IgD-negative memory B cell (primary cell): ENCODE measurements around the gene IL6ST. TPM values are rescaled to one million over a fixed set of nuclear protein-coding genes. Genes with fewer than 3 reads are reported as not detected.
"Not testable (repeated sequence)": the region's sequence is repeated elsewhere in the genome, so short reads cannot be mapped to it uniquely, and the experiment has no call there.

Source experiments
- H3K27ac Mint-ChIP-seq, 3 donors: one replicate each; pipeline ENCODE4 v1.8.0; 2020 to 2022; ENCODE audit warnings: mild to moderate bottlenecking in 3 of 3, mixed read lengths in 3 of 3, moderate library complexity in 1 of 3
- H3K27me3 Mint-ChIP-seq: one replicate; pipeline ENCODE4 v1.8.0; 2021; ENCODE audit warnings: mixed read lengths
- H3K36me3 Mint-ChIP-seq: one replicate; pipeline ENCODE4 v1.8.0; 2020; ENCODE audit warnings: mild to moderate bottlenecking, mixed read lengths
- H3K4me1 Mint-ChIP-seq, 3 donors: one replicate each; pipeline ENCODE4 v1.8.0; 2020 to 2022; ENCODE audit warnings: mixed read lengths in 3 of 3, mild to moderate bottlenecking in 1 of 3
- H3K4me3 Mint-ChIP-seq, 4 donors: one replicate each; pipeline ENCODE4 v1.8.0; 2020 to 2022; ENCODE audit warnings: mild to moderate bottlenecking in 4 of 4, mixed read lengths in 4 of 4, moderate library complexity in 3 of 4
- H3K9me3 Mint-ChIP-seq, 3 donors: one replicate each; pipeline ENCODE4 v1.8.0; 2020 to 2021; ENCODE audit warnings: mixed read lengths in 3 of 3, mild to moderate bottlenecking in 1 of 3
- polyA plus RNA-seq: library from polyadenylated mRNA; unstranded; fragments of 300-500 nt; fragmentation: Illumina TruSeq; gene quantifications from one replicate; pipeline ENCODE4 v1.2.3, GENCODE V29; 2021

The IL6ST gene
- polyA plus RNA-seq, 1 donor from 2014 or later: 4.9 TPM

DNA sequence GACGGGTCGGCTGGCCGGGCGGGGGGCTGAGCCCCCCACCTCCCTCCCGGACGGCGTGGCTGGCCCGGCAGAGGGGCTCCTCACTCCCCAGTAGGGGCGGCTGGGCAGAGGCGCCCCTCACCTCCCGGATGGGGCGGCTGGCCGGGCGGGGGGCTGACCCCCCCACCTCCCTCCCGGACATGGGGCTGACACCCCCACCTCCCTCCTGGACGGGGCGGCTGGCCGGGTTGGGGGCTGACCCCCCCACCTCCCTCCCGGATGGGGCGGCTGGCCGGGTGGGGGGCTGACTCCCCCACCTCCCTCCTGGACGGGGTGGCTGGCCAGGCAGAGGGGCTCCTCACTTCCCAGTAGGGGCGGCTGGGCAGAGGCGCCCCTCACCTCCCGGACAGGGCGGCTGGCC is 19.9 kb upstream of the IL6ST start:
- H3K36me3 Mint-ChIP-seq, H3K27ac Mint-ChIP-seq, H3K4me3 Mint-ChIP-seq, H3K9me3 Mint-ChIP-seq, H3K4me1 Mint-ChIP-seq, H3K27me3 Mint-ChIP-seq: not testable (repeated sequence)

DNA sequence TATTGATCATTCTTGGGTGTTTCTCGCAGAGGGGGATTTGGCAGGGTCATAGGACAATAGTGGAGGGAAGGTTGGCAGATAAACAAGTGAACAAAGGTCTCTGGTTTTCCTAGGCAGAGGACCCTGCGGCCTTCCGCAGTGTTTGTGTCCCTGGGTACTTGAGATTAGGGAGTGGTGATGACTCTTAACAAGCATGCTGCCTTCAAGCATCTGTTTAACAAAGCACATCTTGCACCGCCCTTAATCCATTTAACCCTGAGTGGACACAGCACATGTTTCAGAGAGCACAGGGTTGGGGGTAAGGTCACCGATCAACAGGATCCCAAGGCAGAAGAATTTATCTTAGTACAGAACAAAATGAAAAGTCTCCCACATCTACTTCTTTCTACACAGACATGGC is 19.2 kb upstream of the IL6ST start:
- not testable (repeated sequence) for H3K9me3 Mint-ChIP-seq, H3K4me1 Mint-ChIP-seq, H3K36me3 Mint-ChIP-seq, H3K27ac Mint-ChIP-seq, H3K4me3 Mint-ChIP-seq, H3K27me3 Mint-ChIP-seq

DNA sequence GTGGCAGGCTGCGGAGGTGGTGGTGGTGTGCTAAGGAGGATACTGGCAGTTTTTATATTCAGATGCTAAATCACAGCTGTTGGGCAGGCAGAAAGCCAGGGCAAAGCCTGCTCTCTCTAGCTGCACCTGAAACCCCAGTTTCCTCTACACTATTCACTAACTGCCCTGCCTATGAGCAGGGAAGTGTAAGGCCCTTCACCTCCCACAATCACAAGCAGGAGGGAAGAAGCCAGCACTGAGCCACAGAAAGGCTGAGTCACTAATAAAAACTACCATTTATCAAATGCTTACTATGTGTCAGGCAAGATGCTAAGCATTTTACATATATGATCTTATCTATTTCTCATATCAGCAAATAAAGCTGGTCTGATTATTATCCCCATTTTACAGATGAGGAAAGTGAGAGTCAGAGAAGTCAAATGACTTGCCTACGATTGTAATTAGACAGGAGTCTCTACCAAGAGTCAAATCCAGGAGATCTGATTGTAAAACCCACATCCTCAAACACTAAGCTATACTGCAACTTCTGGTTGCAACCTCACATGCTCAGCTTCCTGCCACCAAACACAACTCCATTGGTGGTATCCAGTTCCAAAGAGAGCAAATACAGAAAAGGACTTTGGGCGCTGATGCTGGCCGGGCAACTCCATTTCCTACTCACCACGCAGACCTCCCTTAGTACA is 17.7 kb upstream of the IL6ST start:
- Mint-ChIP-seq H3K4me1 (peaks cover 0 to 2% (median 0%) of the 10 kb centered on the region in 3 donors), H3K27me3 (peaks cover 2% of the 10 kb centered on the region), H3K4me3 (no peak overlapping the region), H3K36me3 (no peaks in the 10 kb centered on the region), H3K27ac (no peak overlapping the region), H3K9me3 (peaks cover 2 to 4% (median 4%) of the 10 kb centered on the region in 3 donors)

DNA sequence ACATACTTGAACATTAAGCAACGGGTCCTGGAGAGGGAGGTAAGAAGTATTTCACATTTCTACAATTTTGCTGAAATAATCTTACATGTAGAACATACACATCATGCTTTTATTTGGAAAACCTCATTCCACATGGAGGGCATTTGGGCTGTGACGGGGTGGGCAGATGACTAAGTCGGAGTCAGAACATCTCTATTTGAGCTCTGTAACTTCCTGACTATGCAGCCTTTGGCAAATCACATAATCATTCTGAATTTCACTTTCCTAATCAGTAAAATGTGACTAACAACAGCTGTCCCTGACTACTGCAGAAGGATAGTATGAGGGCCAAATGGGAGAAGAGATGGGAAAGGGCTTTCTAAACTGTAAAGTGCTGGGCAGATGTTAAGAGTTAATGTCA is 17.1 kb upstream of the IL6ST start:
- no peak overlapping the region for H3K27ac Mint-ChIP-seq
- H3K4me1 Mint-ChIP-seq: peaks cover 0 to 2% (median 0%) of the 10 kb centered on the region in 3 donors
- peaks cover 2 to 4% (median 4%) of the 10 kb centered on the region in 3 donors for H3K9me3 Mint-ChIP-seq
- H3K27me3 Mint-ChIP-seq: peaks cover 2% of the 10 kb centered on the region
- H3K36me3 Mint-ChIP-seq: no peaks in the 10 kb centered on the region
- H3K4me3 Mint-ChIP-seq: peak overlapping the region in 1 of 4 donors; percentile 29

DNA sequence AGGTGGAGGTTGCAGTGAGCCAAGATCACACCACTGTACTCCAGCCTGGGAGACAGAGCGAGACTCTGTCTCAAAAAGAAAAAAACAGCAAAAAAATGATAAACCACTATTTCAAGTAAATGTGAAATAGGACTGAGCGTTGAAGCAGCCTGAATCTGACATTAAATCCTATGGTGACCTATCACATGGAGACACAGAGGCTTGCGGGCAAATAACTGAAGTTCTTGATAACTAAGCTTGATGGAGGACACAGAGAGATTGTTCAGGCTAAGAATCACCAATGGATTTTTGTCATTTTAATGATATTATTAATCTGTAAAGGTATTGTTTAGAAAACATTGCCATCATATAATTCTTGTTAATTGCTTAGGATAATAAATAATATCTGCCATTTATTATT is 15.7 kb upstream of the IL6ST start:
- Mint-ChIP-seq H3K27ac (no peak overlapping the region), H3K27me3 (peaks cover 2% of the 10 kb centered on the region), H3K9me3 (no peaks in the 10 kb centered on the region), H3K36me3 (no peaks in the 10 kb centered on the region), H3K4me3 (no peak overlapping the region), H3K4me1 (peaks cover 7 to 10% (median 9%) of the 10 kb centered on the region in 3 donors)

DNA sequence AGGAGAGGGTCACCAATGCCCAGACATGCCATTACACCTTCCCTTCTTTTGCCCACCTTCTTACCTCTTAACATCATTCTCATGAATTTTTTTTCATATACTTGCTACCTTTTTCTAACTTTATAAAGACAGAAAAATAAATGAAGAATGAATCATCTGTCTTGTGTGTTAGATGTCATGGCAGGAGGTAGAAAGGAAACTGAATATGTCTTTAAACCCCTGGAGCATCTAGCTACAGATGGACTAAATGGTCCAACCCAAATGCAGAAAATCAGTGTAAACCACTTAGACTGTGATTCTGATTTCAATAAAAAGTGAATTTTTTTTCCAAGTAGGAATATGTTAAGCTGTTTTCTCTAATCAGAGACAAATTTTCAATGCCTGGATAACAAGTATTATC is 11.8 kb upstream of the IL6ST start:
- Mint-ChIP-seq H3K27ac (no peak overlapping the region), H3K9me3 (peaks cover 0 to 6% (median 0%) of the 10 kb centered on the region in 3 donors), H3K27me3 (no peaks in the 10 kb centered on the region), H3K4me1 (peaks cover 8 to 15% (median 9%) of the 10 kb centered on the region in 3 donors), H3K36me3 (no peaks in the 10 kb centered on the region), H3K4me3 (no peak overlapping the region)

DNA sequence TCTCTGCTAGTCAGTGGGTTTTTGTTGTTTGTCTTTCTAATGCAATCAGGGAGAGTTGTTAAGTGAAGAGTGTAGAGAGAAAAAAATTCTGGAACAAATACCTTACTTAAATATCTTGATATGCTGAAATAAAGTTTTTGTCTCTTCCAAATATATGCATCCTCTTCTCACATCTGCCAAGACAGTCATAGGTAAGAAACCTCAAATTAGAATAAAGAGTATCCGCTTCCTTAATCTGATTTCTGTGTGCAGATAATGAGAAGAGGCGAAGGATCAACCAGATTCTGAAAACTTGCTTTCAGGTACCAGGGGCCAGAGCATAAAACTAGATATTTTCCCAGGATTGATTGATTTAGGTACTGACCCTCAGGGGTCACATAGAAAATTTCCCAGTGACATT is 11.3 kb upstream of the IL6ST start:
- no peak overlapping the region for H3K4me3 Mint-ChIP-seq
- no peak overlapping the region for H3K27ac Mint-ChIP-seq
- no peaks in the 10 kb centered on the region for H3K27me3 Mint-ChIP-seq
- H3K36me3 Mint-ChIP-seq: no peaks in the 10 kb centered on the region
- H3K4me1 Mint-ChIP-seq: peaks cover 8 to 15% (median 9%) of the 10 kb centered on the region in 3 donors
- peaks cover 0 to 6% (median 0%) of the 10 kb centered on the region in 3 donors for H3K9me3 Mint-ChIP-seq

DNA sequence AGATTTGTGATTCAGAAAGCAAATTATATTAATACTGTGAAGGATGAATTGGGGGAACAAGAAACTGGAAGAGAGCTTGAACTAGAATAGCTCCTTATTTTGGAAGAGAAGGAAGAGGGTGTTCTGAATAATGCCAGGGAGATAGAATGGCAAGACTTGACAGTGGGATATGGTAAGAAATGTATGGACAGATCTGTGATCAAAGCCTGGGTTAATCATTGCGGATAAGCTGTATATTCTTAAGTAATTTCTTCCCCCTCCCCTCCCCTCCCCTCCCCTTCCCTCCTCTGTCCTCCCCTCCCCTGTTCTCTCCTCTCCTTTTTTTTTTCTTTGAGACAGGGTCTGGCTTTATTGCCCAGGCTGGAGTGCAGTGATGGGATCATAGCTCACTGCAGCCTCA is 10.1 kb upstream of the IL6ST start:
- Mint-ChIP-seq H3K4me3 (no peak overlapping the region), H3K9me3 (peaks cover 0 to 6% (median 0%) of the 10 kb centered on the region in 3 donors), H3K36me3 (no peaks in the 10 kb centered on the region), H3K27me3 (no peaks in the 10 kb centered on the region), H3K4me1 (peaks cover 8 to 15% (median 9%) of the 10 kb centered on the region in 3 donors), H3K27ac (no peak overlapping the region)

DNA sequence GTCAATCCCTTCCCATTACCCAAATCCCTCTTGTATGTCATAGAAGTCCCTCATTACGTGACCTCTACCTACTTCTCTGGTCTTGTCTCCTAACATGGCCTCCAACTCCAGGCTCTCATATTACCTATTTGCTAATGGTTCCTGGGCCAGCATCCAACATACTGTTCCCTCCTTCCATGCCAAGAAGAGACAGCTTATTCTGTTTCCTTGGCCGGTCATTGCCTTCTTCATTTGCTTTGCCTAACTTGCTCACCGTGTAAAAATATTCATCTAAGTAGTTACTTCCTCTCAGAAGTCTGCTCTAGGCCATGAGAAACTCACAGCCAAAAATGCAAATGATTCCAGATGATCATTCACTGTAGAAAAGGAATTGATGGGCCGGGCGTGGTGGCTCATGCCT is 8.9 kb upstream of the IL6ST start:
- no peaks in the 10 kb centered on the region for H3K27me3 Mint-ChIP-seq
- no peaks in the 10 kb centered on the region for H3K36me3 Mint-ChIP-seq
- no peak overlapping the region for H3K4me3 Mint-ChIP-seq
- H3K27ac Mint-ChIP-seq: no peak overlapping the region
- H3K4me1 Mint-ChIP-seq: peaks cover 8 to 15% (median 9%) of the 10 kb centered on the region in 3 donors
- peaks cover 0 to 6% (median 0%) of the 10 kb centered on the region in 3 donors for H3K9me3 Mint-ChIP-seq

DNA sequence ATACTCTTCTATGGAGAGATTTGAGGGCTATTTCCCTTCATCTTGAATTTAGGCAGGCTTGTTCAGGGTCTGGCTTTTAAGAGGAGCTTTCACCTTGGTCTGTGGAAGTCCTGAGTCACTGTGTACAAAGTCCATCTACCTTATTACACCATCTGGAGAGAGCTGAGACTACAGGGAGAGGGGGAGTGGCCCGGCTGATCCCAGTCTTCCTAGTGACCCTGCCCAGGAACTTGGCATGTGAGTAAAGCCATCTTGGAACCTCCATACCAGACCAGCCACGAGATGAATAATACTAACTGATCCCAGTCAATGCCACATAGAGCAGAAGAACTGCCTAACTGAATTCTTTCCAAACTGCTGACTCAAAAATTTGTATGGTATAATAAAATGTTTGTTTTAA is 8.4 kb upstream of the IL6ST start:
- Mint-ChIP-seq H3K9me3 (peaks cover 0 to 6% (median 0%) of the 10 kb centered on the region in 3 donors), H3K27ac (peak overlapping the region in 1 of 3 donors; percentile 45), H3K4me1 (peaks cover 8 to 15% (median 9%) of the 10 kb centered on the region in 3 donors), H3K4me3 (no peak overlapping the region), H3K27me3 (no peaks in the 10 kb centered on the region), H3K36me3 (no peaks in the 10 kb centered on the region)

DNA sequence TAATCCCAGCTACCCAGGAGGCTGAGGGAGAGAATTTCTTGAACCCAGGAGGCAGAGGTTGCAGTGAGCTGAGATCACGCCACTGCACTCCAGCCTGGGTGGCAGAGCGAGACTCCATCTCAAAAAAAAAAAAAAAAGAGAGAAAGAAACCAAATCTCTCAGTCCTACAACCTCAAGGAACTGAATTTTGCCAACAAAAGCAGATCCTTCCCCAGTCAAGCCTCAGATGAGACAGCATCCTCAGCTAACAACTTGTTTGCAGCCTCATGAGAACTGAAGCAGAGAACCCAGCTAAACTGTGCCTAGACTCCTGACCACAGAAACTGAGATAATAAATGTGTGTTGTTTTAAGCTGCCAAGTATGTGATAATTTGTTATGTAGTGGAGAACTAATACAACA is 7.5 kb upstream of the IL6ST start:
- Mint-ChIP-seq H3K4me1 (peaks cover 8 to 15% (median 9%) of the 10 kb centered on the region in 3 donors), H3K36me3 (no peaks in the 10 kb centered on the region), H3K4me3 (no peak overlapping the region), H3K27ac (peak overlapping the region in 1 of 3 donors; percentile 45), H3K9me3 (peaks cover 0 to 6% (median 0%) of the 10 kb centered on the region in 3 donors), H3K27me3 (no peaks in the 10 kb centered on the region)

DNA sequence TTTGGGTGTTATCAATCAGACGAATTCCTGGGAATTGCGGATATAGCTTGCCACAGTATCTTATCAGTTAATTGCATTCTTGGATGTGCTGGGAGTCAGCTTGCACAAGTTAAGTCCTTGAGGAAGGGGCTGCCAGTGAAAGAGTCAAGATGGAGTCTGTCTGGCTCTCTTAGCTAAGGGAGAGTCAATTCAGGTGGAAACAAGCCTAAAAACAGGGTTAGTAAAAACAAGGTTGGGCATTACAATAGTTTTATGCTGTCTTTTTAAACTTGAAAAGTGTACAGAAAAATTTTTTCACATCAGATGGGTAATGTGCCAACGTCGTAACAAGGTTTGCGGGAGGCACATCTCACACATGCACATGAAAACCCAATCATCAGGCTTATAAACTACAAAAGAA is 5.5 kb upstream of the IL6ST start:
- not testable (repeated sequence) for H3K9me3 Mint-ChIP-seq, H3K4me3 Mint-ChIP-seq, H3K4me1 Mint-ChIP-seq, H3K27me3 Mint-ChIP-seq, H3K27ac Mint-ChIP-seq, H3K36me3 Mint-ChIP-seq

DNA sequence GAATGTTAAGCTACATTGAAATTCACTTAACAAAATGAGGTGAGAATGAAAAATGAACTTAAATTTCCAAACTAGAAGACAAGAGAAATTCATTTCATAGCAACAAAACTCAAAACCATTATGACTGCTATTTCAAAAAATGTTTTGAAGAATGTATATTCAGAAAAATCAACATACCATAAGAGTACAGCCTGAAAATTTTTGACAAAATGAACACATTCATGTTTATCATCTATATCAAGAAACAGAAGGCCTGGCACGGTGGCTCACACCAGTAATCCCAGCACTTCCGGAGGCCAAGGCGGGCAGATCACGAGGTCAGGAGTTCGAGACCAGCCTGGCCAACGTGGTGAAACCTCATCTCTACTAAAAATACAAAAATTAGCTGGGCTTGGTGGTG is 4.2 kb upstream of the IL6ST start:
- peaks cover 0 to 6% (median 0%) of the 10 kb centered on the region in 3 donors for H3K9me3 Mint-ChIP-seq
- no peak overlapping the region for H3K27ac Mint-ChIP-seq
- no peak overlapping the region for H3K4me3 Mint-ChIP-seq
- no peaks in the 10 kb centered on the region for H3K36me3 Mint-ChIP-seq
- H3K4me1 Mint-ChIP-seq: peaks cover 3 to 10% (median 3%) of the 10 kb centered on the region in 3 donors
- H3K27me3 Mint-ChIP-seq: peaks cover 2% of the 10 kb centered on the region

DNA sequence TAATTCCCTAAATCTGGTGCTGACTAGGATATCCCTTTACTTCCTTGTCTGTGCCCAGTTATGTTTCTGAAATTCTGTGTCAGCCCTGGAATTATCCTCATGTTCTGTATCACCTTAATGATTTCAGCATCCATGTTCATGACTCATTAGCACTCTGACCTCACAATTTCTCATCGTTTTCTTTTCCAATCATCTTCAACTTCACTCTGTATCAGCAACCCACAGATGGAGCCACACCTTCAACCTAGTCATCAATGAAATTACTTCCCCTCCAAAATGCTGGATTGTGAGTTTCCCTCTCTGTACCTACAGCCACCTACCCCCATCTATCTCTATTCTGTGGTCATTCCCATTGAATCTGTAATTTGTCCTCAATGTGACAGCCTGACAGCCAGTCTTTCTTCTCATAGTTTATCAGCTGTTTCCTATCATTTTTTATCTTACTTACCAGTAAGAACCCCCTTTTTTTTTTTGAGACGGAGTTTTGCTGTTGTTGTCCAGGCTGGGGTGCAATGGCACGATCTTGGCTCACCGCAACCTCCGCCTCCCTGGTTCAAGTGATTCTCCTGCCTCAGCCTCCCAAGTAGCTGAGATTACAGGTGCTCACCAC is 3.1 kb upstream of the IL6ST start:
- Mint-ChIP-seq H3K9me3 (peaks cover 0 to 2% (median 0%) of the 10 kb centered on the region in 3 donors), H3K4me3 (peak overlapping the region in 2 of 4 donors; percentile 10 to 77), H3K27ac (no peak overlapping the region), H3K4me1 (peaks cover 2 to 15% (median 8%) of the 10 kb centered on the region in 3 donors), H3K27me3 (peaks cover 2% of the 10 kb centered on the region), H3K36me3 (no peaks in the 10 kb centered on the region)

DNA sequence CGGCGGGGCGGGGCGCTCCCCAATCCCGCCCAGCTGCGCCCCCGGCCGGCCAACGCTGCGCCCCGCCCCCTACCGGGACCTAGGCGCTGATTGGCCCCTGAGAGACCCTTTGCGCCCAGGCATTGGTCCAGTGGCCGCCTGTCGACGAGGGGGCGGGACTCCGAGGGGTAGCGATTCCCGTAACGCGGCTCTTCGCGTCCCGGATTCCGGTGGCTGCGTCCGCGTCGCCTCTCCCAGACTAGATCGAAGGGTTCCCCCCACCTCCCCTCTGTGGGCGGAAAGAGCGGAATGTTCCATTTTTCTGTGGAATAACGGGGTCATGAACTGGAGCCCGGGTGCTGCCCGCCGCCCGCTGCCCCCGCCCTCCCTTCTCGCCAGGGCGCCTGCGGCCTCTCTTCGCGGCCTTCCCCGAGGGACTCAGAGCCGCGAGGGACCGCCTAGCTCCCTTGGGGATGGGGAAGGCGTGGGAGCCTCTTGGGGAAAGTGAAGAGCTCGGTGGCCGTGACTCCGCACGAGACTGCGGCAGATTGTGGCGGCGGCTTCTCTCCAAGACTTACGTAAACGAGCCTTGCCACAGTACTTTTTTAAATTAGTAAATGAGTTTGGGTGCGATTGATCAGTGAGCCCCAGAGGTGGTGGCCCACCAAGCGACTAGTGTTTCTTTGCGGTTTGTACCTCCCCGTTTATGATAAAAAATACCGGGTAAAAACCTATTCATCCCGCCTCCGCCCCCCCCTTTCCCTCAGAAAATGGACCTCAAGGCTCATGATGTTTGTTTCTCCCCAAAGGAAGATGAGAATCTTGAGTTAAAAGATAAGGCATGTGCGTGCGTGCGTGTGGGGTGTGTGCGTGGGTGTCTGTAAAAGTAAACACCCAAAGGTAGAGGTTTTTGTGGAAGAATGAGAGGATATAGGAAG is 493 bp upstream of the IL6ST start:
- Mint-ChIP-seq H3K27ac (peak overlapping the region; percentile 72 to 98 (median 93)), H3K36me3 (no peaks in the 10 kb centered on the region), H3K4me1 (peaks cover 6 to 25% (median 8%) of the 10 kb centered on the region in 3 donors), H3K9me3 (no peaks in the 10 kb centered on the region), H3K27me3 (peaks cover 2% of the 10 kb centered on the region), H3K4me3 (peak overlapping the region; percentile 91 to 98 (median 96))
